CD4-positive, alpha-beta T cell (primary cell): ENCODE data around the gene AGGF1. TPM values are rescaled to one million over a fixed set of nuclear protein-coding genes. Genes with fewer than 3 reads are reported as not detected.

ENCODE experiments used
- ATAC-seq: fragments of 200-7000 bp; cut with Tn5 transposase; one replicate; pipeline ENCODE4 v1.10.0; 2022; ENCODE audit warnings: mild to moderate bottlenecking; ENCODE audit not compliant: poor library complexity
- CTCF ChIA-PET: fragments of 350-600 bp; sonication (Branson Sonifier 250); formaldehyde crosslinking; loops from one replicate; lab custom pipeline; 2021; ENCODE audit warnings: antibody characterized with exemption, inconsistent platforms; lab: Charles Lee
- POLR2A ChIA-PET: fragments of 350-600 bp; sonication (Branson Sonifier 250); formaldehyde crosslinking; loops from one replicate; lab custom pipeline; 2021; ENCODE audit warnings: antibody characterized with exemption, inconsistent platforms; lab: Charles Lee
- DNase-seq, 14 experiments: peaks; one replicate each; pipeline ENCODE4 v3.0.0-alpha.2; 2013 to 2020; ENCODE audit warnings: mixed read lengths in 2 of 14
- H3K27ac ChIP-seq, 2 donors: one replicate each; pipeline versions ENCODE4 v1.5.1 to v1.7.0; 2013; ENCODE audit warnings: low read length in 2 of 2, low read depth in 1 of 2, mild to moderate bottlenecking in 1 of 2
- H3K27me3 ChIP-seq, 2 experiments: 1 replicate in 1 of 2; 2 replicates in 1 of 2; pipeline versions ENCODE4 v1.6.1 to v1.7.0; 2013; ENCODE audit warnings: low read length in 2 of 2, control low read depth in 1 of 2, mild to moderate bottlenecking in 1 of 2, moderate library complexity in 1 of 2; ENCODE audit not compliant: insufficient read depth in 2 of 2, control insufficient read depth in 1 of 2
- H3K36me3 ChIP-seq: one replicate; pipeline ENCODE4 v1.6.1; 2013; ENCODE audit warnings: low read length, control low read depth; ENCODE audit not compliant: insufficient read depth
- H3K4me1 ChIP-seq: one replicate; pipeline ENCODE4 v1.6.1; 2013; ENCODE audit warnings: low read length, control low read depth; ENCODE audit not compliant: insufficient read depth
- H3K4me3 ChIP-seq: one replicate; pipeline ENCODE4 v1.5.1; 2013; ENCODE audit warnings: mild to moderate bottlenecking, low read length, moderate library complexity
- H3K9me3 ChIP-seq, 2 experiments: 1 replicate in 1 of 2; 2 replicates in 1 of 2; pipeline versions ENCODE4 v1.6.1 to v1.7.0; 2013; ENCODE audit warnings: low read length in 2 of 2, mild to moderate bottlenecking in 2 of 2, control low read depth in 1 of 2, moderate library complexity in 1 of 2; ENCODE audit not compliant: control insufficient read depth in 1 of 2, insufficient read depth in 1 of 2
- H3K27ac Mint-ChIP-seq: one replicate; pipeline ENCODE4 v1.8.0; 2020; ENCODE audit warnings: mixed read lengths
- H3K27me3 Mint-ChIP-seq: one replicate; pipeline ENCODE4 v1.8.0; 2021; ENCODE audit warnings: mixed read lengths
- H3K36me3 Mint-ChIP-seq: one replicate; pipeline ENCODE4 v1.8.0; 2021; ENCODE audit warnings: low read depth, mixed read lengths
- H3K4me1 Mint-ChIP-seq: one replicate; pipeline ENCODE4 v1.8.0; 2021; ENCODE audit warnings: low read depth, mixed read lengths
- H3K4me3 Mint-ChIP-seq: one replicate; pipeline ENCODE4 v1.8.0; 2020; ENCODE audit warnings: mild to moderate bottlenecking, mixed read lengths
- H3K9me3 Mint-ChIP-seq: one replicate; pipeline ENCODE4 v1.8.0; 2020; ENCODE audit warnings: mixed read lengths
- intact Hi-C, 2 experiments: fragments of 100-400 bp; cut with DNase I in 1 of 2; cut with micrococcal nuclease in 1 of 2; formaldehyde crosslinking; loops; one replicate each; pipeline versions ENCODE4 v1.15.1 to v1.9.0; 2023 to 2025; cut with DNase I, micrococcal nuclease
- total RNA-seq, 174 experiments: library from RNA in 2 of 174; stranded (reverse) in 2 of 174; gene quantifications; one replicate each; pipeline ENCODE4 v1.2.3 and lab custom pipeline; 2021 to 2026
- TF ChIP-seq, protein P1 (sequence below): fragments of 200-600 bp; IDR thresholded peaks from one replicate; pipeline ENCODE4 v1.8.0; 2022; ENCODE audit warnings: antibody characterized with exemption, mild to moderate bottlenecking

The AGGF1 gene
- total RNA-seq, 2 experiments from 2014 or later = 15.5 to 15.7 TPM

DNA sequence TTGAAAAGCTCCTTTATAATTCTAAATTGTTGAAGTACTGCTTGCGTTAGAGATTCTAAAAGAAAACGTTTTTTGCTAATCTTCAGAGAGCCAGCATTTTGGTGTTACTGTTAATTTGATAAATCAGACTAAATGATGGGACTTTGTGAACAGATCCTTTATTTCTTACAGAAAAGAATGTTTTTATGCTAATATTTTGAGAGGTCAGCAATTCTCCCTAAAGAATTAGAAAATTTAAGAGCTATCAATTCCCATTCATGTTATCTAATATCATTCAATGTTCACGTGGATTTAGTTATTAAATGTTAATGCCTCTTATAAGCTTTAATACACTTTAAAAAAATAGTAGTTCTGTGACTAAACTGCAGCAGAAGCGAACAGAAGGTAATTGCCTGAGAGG, 2.4 kb downstream of the AGGF1 start:
- Histone ChIP-seq H3K27ac (no peak overlapping the region), H3K27me3 (no peaks in the 10 kb centered on the region), H3K36me3 (peaks cover 30% of the 10 kb centered on the region), H3K4me1 (peaks cover 19% of the 10 kb centered on the region), H3K9me3 (peaks cover 0 to 9% of the 10 kb centered on the region in 2 experiments), H3K4me3 (no peak overlapping the region)
- Mint-ChIP-seq H3K9me3 (peaks cover 11% of the 10 kb centered on the region), H3K4me1 (peaks cover 61% of the 10 kb centered on the region), H3K4me3 (peak overlapping the region; percentile 68), H3K36me3 (peaks cover 56% of the 10 kb centered on the region), H3K27ac (no peak overlapping the region), H3K27me3 (no peaks in the 10 kb centered on the region)
- no peak for ATAC-seq
- intact Hi-C loops = loop anchor here (5.0 to 10.0 kb wide), 4 partner anchors 165 to 1952 kb away; partner anchors contain the start of genes ARSB (in 1 of the 2), TBCA (in 1 of the 2) and WDR41 (in 1 of the 2)
- TF ChIP-seq, protein P1, sequence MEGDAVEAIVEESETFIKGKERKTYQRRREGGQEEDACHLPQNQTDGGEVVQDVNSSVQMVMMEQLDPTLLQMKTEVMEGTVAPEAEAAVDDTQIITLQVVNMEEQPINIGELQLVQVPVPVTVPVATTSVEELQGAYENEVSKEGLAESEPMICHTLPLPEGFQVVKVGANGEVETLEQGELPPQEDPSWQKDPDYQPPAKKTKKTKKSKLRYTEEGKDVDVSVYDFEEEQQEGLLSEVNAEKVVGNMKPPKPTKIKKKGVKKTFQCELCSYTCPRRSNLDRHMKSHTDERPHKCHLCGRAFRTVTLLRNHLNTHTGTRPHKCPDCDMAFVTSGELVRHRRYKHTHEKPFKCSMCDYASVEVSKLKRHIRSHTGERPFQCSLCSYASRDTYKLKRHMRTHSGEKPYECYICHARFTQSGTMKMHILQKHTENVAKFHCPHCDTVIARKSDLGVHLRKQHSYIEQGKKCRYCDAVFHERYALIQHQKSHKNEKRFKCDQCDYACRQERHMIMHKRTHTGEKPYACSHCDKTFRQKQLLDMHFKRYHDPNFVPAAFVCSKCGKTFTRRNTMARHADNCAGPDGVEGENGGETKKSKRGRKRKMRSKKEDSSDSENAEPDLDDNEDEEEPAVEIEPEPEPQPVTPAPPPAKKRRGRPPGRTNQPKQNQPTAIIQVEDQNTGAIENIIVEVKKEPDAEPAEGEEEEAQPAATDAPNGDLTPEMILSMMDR = no peak
- no peak for DNase-seq
- ChIA-PET POLR2A (no interaction called here), CTCF (no interaction called here)

- peaks cover 60% of the 10 kb centered on the region for H3K36me3 Mint-ChIP-seq
- peak overlapping the region; percentile 4 for H3K27ac Mint-ChIP-seq
- H3K4me1 Mint-ChIP-seq = peaks cover 61% of the 10 kb centered on the region
- TF ChIP-seq, protein P1 = no peak
- DNase-seq (no peak), ATAC-seq (no peak)
- Histone ChIP-seq H3K27me3 (no peaks in the 10 kb centered on the region), H3K4me3 (no peak overlapping the region), H3K36me3 (peaks cover 37% of the 10 kb centered on the region), H3K9me3 (peaks cover 0 to 9% of the 10 kb centered on the region in 2 experiments), H3K27ac (no peak overlapping the region), H3K4me1 (peaks cover 19% of the 10 kb centered on the region)
- intact Hi-C loops = loop anchor here (5.0 to 10.0 kb wide), 4 partner anchors 166 to 1951 kb away; partner anchors contain the start of genes ARSB (in 1 of the 2), TBCA (in 1 of the 2) and WDR41 (in 1 of the 2)
- H3K9me3 Mint-ChIP-seq = peaks cover 11% of the 10 kb centered on the region
- CTCF ChIA-PET = no interaction called here
- no peaks in the 10 kb centered on the region for H3K27me3 Mint-ChIP-seq
- peak overlapping the region; percentile 68 for H3K4me3 Mint-ChIP-seq
- POLR2A ChIA-PET = no interaction called here
These were observed 3.1 kb downstream of the AGGF1 start for GRCh38 chr5:77033338-77033737.

DNA sequence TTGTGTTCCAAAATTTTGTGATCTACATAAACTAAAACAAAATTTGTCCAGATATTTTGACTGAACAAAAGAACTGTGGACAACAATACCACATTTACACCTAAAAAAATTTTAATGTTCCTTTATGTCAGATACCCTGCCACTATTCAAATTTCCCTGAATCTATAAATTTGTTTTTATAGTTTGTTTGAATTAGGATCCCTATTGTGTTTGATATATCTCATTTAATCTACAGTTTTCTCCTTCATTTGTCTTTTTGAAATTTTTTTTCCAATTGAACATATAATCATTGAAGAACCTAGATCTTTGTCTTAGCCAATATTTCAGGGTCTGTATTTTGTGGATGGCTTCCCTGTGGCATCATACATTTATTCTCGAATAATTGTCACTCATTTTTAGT, 5.7 kb downstream of the AGGF1 start:
- no peak for ATAC-seq
- Mint-ChIP-seq H3K4me3 (no peak overlapping the region), H3K27me3 (no peaks in the 10 kb centered on the region), H3K36me3 (peaks cover 64% of the 10 kb centered on the region), H3K27ac (no peak overlapping the region), H3K4me1 (peaks cover 45% of the 10 kb centered on the region), H3K9me3 (no peaks in the 10 kb centered on the region)
- TF ChIP-seq, protein P1 = no peak
- ChIA-PET POLR2A (no interaction called here), CTCF (no interaction called here)
- no peaks in the 10 kb centered on the region for H3K27me3 ChIP-seq
- peaks cover 9% of the 10 kb centered on the region for H3K4me1 ChIP-seq
- no peak overlapping the region for H3K4me3 ChIP-seq
- H3K9me3 ChIP-seq = no peaks in the 10 kb centered on the region
- peaks cover 61% of the 10 kb centered on the region for H3K36me3 ChIP-seq
- H3K27ac ChIP-seq = no peak overlapping the region
- DNase-seq = no peak
- intact Hi-C loops = loop anchor here in 1 of 2 experiments (10.0 kb wide), 3 partner anchors 459 to 1949 kb away; partner anchors contain the start of genes ARSB, TBCA and WDR41
